Amniotic epithelial cell (primary cell): Measurements from ENCODE around the gene APOBEC2.
A peak's percentile ranks its signal among the peaks of the same experiment; 100 is the strongest.

Experiments
- DNase-seq: peaks from one replicate; pipeline ENCODE4 v3.0.0-alpha.2; 2010; ENCODE audit warnings: low read depth

The APOBEC2 gene

GRCh38 chr6:41088451-41088850, 35.4 kb downstream of the APOBEC2 start:
- peak; percentile 12 for DNase-seq

- DNase-seq = no peak
Measured at GRCh38 chr6:41090841-41091761, 38.1 kb downstream of the APOBEC2 start.

GRCh38 chr6:41092421-41093140, 39.6 kb downstream of the APOBEC2 start:
- peak; percentile 30 for DNase-seq

GRCh38 chr6:41093729-41094128, 40.7 kb downstream of the APOBEC2 start:
- peak; percentile 38 for DNase-seq

- peak; percentile 51 for DNase-seq
Measured at GRCh38 chr6:41097467-41098090, 44.6 kb downstream of the APOBEC2 start.

- DNase-seq = no peak
Measured at GRCh38 chr6:41098366-41098765, 45.4 kb downstream of the APOBEC2 start.

- DNase-seq = no peak
Measured at GRCh38 chr6:41100871-41101287, 47.9 kb downstream of the APOBEC2 start.

- DNase-seq = no peak
Measured at GRCh38 chr6:41103847-41104246, 50.8 kb downstream of the APOBEC2 start.

GRCh38 chr6:41111017-41111416, 58.0 kb downstream of the APOBEC2 start:
- DNase-seq = no peak
